HG03139 (cell line): ENCODE data around the gene CDH18.

Experiments used
- ATAC-seq: cut with Tn5 transposase; IDR thresholded peaks from one replicate; pipeline ENCODE4 v1.9.1; 2021; ENCODE audit not compliant: unreplicated experiment

The CDH18 gene

GRCh38 chr5:19497229-19497815, 490.7 kb downstream of the CDH18 start:
- ATAC-seq, result no peak

DNA sequence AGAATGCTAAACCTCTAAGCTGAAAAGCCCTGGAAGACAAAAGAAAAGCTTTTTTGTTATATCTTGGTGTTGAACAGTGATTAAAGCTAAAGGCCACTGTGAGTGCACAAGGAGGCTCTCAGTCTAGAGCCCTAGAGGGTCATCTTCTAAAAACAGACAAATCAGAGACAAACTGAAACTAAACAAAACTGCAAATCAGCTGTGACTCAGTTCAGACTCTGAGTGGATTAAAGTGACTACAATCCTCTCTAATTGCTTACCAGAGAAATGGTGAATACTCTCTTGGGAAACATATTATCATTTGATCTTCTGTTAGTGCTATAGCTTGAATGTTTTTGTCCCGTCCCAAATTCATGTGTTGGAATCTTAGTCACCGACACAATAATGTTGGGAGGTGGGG, 491.9 kb downstream of the CDH18 start:
- no peak for ATAC-seq

DNA sequence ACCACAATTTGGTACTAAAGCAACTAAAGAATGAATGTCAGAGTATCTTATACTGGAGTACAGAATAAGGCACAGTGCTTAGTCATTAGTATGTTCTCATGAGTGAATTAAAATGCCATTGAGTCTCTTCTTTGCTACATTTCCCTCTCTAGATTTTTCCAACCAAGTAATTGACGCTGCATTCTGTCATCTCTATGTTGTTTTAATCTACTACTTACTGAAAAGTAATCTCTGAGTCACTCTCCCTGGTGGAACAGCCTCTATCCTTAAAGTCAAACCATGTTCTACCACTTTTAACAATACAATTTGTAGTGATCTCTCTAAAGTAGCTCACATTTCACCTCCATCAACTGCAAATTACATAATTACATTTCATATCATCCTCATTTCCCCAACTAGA, 495.1 kb downstream of the CDH18 start:
- ATAC-seq, result no peak

GRCh38 chr5:19488786-19489185, 499.2 kb downstream of the CDH18 start:
- no peak for ATAC-seq

DNA sequence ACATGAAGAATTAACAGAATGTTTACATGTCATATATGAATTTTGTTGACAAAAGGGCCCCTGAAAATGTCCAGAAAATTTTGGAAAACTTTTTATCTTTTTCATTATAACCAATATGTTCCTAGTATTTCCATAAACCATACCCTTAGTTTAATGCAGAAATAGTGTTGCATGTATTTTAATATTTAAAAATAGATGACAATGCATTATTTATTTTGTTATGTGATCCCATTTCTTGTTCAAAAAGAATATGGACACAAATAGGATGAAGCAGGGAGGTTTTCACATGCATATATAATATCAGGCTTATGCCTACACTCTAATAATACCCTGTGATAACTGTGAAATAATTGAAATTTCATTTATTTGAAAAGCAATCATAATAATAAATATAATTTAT, 500.5 kb downstream of the CDH18 start:
- ATAC-seq, result no peak

GRCh38 chr5:19479562-19479961, 508.4 kb downstream of the CDH18 start:
- no peak for ATAC-seq

DNA sequence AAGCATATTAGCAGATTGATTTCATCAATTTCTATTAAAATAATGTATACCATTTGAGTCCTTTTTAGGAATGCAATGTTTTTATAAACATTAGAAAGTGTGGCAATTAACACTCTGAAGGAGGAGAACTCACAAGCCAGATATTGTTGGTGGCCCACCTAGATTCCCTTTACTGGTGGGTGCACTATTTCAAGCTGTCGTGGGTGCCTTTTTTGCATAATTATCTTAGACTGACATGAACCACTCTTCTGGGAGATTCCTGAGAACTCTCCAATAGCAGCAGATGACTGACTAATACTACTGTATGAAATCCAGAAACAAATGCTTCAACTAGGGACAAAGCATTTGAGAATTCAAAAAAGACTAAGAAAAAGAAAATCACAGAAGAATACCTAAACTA, 526.0 kb downstream of the CDH18 start:
- no peak for ATAC-seq

DNA sequence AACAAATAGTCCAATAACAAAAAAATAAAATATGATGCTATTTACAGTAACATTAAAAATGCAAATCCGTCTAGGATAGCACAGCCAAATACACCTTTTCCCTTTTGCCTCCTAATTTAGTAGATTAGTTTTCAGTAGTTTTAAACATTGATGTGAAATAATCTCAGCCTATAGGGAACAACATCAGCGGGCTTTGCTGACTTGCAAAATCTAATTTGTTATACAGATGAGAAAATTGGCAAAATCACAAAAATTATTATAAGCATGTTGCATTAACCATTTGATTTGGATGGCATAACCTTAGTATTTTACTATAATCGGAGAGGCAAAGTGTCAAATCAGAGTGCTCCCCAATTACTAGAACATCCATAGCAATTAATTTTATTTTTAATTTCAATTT, 563.5 kb downstream of the CDH18 start:
- ATAC-seq, result no peak
